MM.1S (cell line): ENCODE results near the gene TFAP2E.

ENCODE experiments used
- DNase-seq: peaks from one replicate; pipeline ENCODE4 v3.0.0-alpha.2; 2015
- H2AFZ ChIP-seq: fragments of 300-600 bp; sonication (generic); 2 replicates; pipeline ENCODE4 v1.6.0; 2016; ENCODE audit warnings: antibody characterized with exemption, low read length
- H3F3A ChIP-seq: fragments of 300-600 bp; sonication (generic); 2 replicates; pipeline ENCODE4 v1.6.1; 2016; ENCODE audit warnings: mild to moderate bottlenecking, antibody characterized with exemption, low read length, moderate library complexity, mixed read lengths; ENCODE audit not compliant: insufficient read depth
- H3K27ac ChIP-seq: fragments of 300-600 bp; sonication (generic); 2 replicates; pipeline ENCODE4 v1.5.1; 2016; ENCODE audit warnings: mild to moderate bottlenecking, low read length
- H3K27me3 ChIP-seq: fragments of 300-600 bp; sonication (generic); replicated peaks from 2 replicates; pipeline ENCODE4 v1.6.0; 2016; ENCODE audit warnings: low read length; ENCODE audit not compliant: insufficient read depth
- H3K36me3 ChIP-seq: fragments of 300-600 bp; sonication (generic); replicated peaks from 2 replicates; pipeline ENCODE4 v1.6.1; 2016; ENCODE audit warnings: mild to moderate bottlenecking, low read length, mixed read lengths; ENCODE audit not compliant: insufficient read depth
- H3K4me1 ChIP-seq: fragments of 300-600 bp; sonication (generic); 2 replicates; pipeline ENCODE4 v1.6.1; 2016; ENCODE audit warnings: low read length, mixed read lengths
- H3K4me2 ChIP-seq: fragments of 300-600 bp; sonication (generic); 2 replicates; pipeline ENCODE4 v1.6.0; 2016; ENCODE audit warnings: low read depth, low read length
- H3K4me3 ChIP-seq: fragments of 300-600 bp; sonication (generic); 2 replicates; pipeline ENCODE4 v1.5.1; 2016; ENCODE audit warnings: low read length, mixed read lengths
- H3K79me2 ChIP-seq: fragments of 300-600 bp; sonication (generic); 2 replicates; pipeline ENCODE4 v1.6.1; 2016; ENCODE audit warnings: mixed run types, low read length, mixed read lengths
- H3K9ac ChIP-seq: fragments of 300-600 bp; sonication (generic); 2 replicates; pipeline ENCODE4 v1.6.1; 2016; ENCODE audit warnings: low read length, mixed read lengths
- H3K9me2 ChIP-seq: fragments of 300-600 bp; sonication (generic); replicated peaks from 2 replicates; pipeline ENCODE4 v1.6.1; 2016; ENCODE audit warnings: mild to moderate bottlenecking, low read length, mixed read lengths; ENCODE audit not compliant: insufficient read depth
- H3K9me3 ChIP-seq: fragments of 300-600 bp; sonication (generic); replicated peaks from 2 replicates; pipeline ENCODE4 v1.6.1; 2016; ENCODE audit warnings: mild to moderate bottlenecking, low read length, mixed read lengths; ENCODE audit not compliant: insufficient read depth
- H4K20me1 ChIP-seq: fragments of 300-600 bp; sonication (generic); 2 replicates; pipeline ENCODE4 v1.6.1; 2016; ENCODE audit warnings: mild to moderate bottlenecking, low read length, moderate library complexity, mixed read lengths; ENCODE audit not compliant: insufficient read depth
- EZH2 ChIP-seq: fragments of 300-600 bp; sonication (generic); optimal IDR thresholded peaks from 2 replicates; pipeline ENCODE3; 2017; ENCODE audit warnings: low read depth, mild to moderate bottlenecking, antibody characterized with exemption, low read length, mixed read lengths
- EZH2phosphoT487 ChIP-seq: fragments of 300-600 bp; sonication (generic); IDR thresholded peaks from 2 replicates; pipeline ENCODE4 v1.6.1; 2018; ENCODE audit warnings: antibody characterized with exemption, low read length
- TF ChIP-seq, protein P1 (sequence below): fragments of 300-600 bp; sonication (generic); IDR thresholded peaks from 2 replicates; pipeline ENCODE4 v1.5.1; 2016; ENCODE audit warnings: antibody characterized with exemption, low read length, mixed read lengths

The TFAP2E gene

DNA sequence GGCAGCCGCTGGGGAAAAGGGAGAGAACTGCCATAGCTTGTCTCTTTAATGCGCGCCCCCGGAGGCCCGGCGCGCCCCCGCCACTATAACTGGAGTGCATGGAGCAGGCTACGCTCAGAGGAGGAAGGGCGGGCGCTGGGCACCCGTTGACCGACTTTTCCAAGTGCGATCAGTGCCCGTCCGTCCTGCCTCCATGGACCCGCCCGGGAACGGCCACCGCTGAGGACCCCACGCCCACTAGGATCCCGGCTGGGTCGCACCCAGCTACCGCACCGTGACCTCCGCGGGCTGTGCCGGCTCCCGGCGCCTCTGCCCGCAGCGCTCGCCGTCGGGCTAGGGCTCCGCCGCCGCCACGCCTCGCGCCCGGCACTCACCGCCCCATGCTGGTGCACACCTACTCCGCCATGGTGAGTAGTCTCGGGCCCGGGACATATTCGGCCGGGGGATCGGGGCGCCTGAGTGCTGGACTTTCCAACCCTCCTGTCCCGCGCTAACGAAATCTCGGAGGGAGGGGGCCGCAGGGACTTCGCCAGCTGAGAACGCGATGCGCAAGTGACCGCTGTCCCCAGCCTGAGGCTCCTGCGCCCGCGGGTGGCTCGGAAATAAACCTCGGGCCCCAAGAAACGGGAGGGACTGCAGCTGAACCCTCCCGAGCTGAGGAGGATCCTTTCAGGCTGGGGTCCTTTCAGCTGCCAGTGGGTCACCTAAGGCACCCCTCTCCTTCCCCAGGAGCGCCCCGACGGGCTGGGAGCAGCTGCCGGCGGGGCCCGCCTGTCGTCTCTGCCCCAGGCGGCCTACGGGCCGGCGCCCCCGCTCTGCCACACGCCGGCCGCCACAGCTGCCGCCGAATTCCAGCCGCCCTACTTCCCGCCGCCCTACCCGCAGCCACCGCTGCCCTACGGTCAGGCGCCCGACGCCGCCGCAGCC is at the start of gene TFAP2E:
Gene TFAP2E, plus strand, starts transcription at position 117 of the 927 bp plus-strand sequence. Its CDS starts 264 bp downstream, at position 381.
- Histone ChIP-seq H3K9me3 (no peaks in the 10 kb centered on the region), H3K4me1 (0 out of 2 replicates have a peak, but pooled peaks cover 6% of the 10 kb centered on the region), H3K79me2 (no peaks in the 10 kb centered on the region), H3F3A (no peaks in the 10 kb centered on the region), H3K4me2 (no peak within 1 kb of the TSS), H3K27me3 (no peaks in the 10 kb centered on the region), H2AFZ (no peak within 1 kb of the TSS), H3K9ac (no peak within 1 kb of the TSS), H3K9me2 (no peaks in the 10 kb centered on the region), H3K36me3 (no peaks in the 10 kb centered on the region), H3K27ac (no peak within 1 kb of the TSS), H3K4me3 (no peak within 1 kb of the TSS), H4K20me1 (no peaks in the 10 kb centered on the region)
- DNase-seq = no peak
- TF ChIP-seq EZH2phosphoT487 (no peak), EZH2 (no peak)
- TF ChIP-seq, protein P1, sequence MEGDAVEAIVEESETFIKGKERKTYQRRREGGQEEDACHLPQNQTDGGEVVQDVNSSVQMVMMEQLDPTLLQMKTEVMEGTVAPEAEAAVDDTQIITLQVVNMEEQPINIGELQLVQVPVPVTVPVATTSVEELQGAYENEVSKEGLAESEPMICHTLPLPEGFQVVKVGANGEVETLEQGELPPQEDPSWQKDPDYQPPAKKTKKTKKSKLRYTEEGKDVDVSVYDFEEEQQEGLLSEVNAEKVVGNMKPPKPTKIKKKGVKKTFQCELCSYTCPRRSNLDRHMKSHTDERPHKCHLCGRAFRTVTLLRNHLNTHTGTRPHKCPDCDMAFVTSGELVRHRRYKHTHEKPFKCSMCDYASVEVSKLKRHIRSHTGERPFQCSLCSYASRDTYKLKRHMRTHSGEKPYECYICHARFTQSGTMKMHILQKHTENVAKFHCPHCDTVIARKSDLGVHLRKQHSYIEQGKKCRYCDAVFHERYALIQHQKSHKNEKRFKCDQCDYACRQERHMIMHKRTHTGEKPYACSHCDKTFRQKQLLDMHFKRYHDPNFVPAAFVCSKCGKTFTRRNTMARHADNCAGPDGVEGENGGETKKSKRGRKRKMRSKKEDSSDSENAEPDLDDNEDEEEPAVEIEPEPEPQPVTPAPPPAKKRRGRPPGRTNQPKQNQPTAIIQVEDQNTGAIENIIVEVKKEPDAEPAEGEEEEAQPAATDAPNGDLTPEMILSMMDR = no peak

DNA sequence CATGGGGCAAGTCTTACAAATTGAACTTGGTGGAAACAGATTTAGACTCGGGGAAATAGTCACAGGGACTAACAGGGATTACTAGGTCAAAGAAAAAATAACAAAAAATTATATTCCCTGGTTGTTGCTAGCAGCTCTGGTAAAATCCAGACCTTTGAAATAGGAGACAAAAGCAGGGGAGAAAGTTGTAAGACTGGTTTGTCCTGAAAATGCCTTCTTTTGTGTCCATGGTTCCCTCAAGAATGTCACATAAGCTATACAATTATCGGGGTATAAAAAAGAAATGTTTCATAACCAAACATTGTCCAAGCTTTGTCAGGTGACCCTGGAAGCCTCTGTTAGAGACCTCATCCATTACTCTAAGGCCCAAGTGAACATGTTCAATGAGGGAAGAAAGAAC is 49.0 kb upstream of the TFAP2E start:
- H2AFZ ChIP-seq = no peak overlapping the region
- no peaks in the 10 kb centered on the region for H3K79me2 ChIP-seq
- no peaks in the 10 kb centered on the region for H3K4me1 ChIP-seq
- no peak overlapping the region for H3K4me2 ChIP-seq
- no peaks in the 10 kb centered on the region for H3F3A ChIP-seq
- TF ChIP-seq EZH2 (no peak), EZH2phosphoT487 (no peak)
- TF ChIP-seq, protein P1 = no peak
- H3K4me3 ChIP-seq = no peak overlapping the region
- no peaks in the 10 kb centered on the region for H3K27me3 ChIP-seq
- no peaks in the 10 kb centered on the region for H4K20me1 ChIP-seq
- H3K9me2 ChIP-seq = no peaks in the 10 kb centered on the region
- H3K27ac ChIP-seq = no peak overlapping the region
- no peaks in the 10 kb centered on the region for H3K9me3 ChIP-seq
- DNase-seq = no peak
- no peaks in the 10 kb centered on the region for H3K36me3 ChIP-seq
- H3K9ac ChIP-seq = no peak overlapping the region

DNA sequence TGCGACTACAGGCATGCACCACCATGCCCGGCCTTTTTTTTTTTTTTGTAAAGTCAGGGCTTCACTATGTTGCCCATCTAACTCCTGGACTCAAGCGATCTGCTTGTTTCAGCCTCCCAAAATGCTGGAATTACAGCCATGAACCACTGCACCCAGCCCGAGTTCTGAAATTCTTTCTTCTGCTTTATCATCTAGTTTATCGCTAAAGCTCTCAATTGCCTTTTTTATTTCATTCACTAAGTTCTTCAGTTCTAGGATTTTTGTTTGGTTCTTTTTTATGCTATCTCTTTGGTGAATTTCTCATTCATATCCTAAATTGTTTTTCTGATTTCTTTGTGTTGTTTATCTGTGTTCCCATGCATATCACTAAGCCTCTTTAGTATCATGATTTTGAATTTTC is 42.9 kb upstream of the TFAP2E start:
- H3K27me3 ChIP-seq = no peaks in the 10 kb centered on the region
- H4K20me1 ChIP-seq = no peaks in the 10 kb centered on the region
- no peak overlapping the region for H2AFZ ChIP-seq
- H3K9ac ChIP-seq = no peak overlapping the region
- no peak for TF ChIP-seq EZH2
- TF ChIP-seq EZH2phosphoT487 = no peak
- TF ChIP-seq, protein P1 = no peak
- H3K79me2 ChIP-seq = peaks cover 22% of the 10 kb centered on the region; the same call in 1 of the 2 replicates
- H3K9me3 ChIP-seq = no peaks in the 10 kb centered on the region
- no peaks in the 10 kb centered on the region for H3K9me2 ChIP-seq
- no peaks in the 10 kb centered on the region for H3K4me1 ChIP-seq
- H3K4me3 ChIP-seq = no peak overlapping the region
- no peak overlapping the region for H3K4me2 ChIP-seq
- no peak for DNase-seq
- no peak overlapping the region for H3K27ac ChIP-seq
- peaks cover 6% of the 10 kb centered on the region; the same call in 1 of the 2 replicates for H3K36me3 ChIP-seq
- H3F3A ChIP-seq = no peaks in the 10 kb centered on the region
